NB4 (cell line): Measurements from ENCODE around the gene FBN1.

Experiments
- CTCF ChIP-seq: IDR thresholded peaks from one replicate; pipeline ENCODE4 v1.5.1; 2012; ENCODE audit warnings: low read depth, low read length
- MAX ChIP-seq: IDR thresholded peaks from 2 replicates; pipeline ENCODE4 v1.6.1; 2011; ENCODE audit warnings: low read depth, low read length
- POLR2A ChIP-seq: IDR thresholded peaks from 2 replicates; pipeline ENCODE4 v1.6.1; 2011; ENCODE audit warnings: mild to moderate bottlenecking; ENCODE audit not compliant: insufficient read length; ENCODE audit errors: extremely low read depth

- no peak for TF ChIP-seq MAX
- TF ChIP-seq CTCF, result no peak
- no peak for TF ChIP-seq POLR2A
These were observed 64.8 kb downstream of the FBN1 start for GRCh38 chr15:48580736-48581135.
